DOHH2 (cell line): Measurements from ENCODE around the gene TENT5A.
"Not testable (repeated sequence)": the region's sequence is repeated elsewhere in the genome, so short reads cannot be mapped to it uniquely, and the experiment has no call there.

Source experiments
- H3F3A ChIP-seq: fragments of 200-600 bp; sonication (generic), shearing (Covaris generic); 2 replicates; pipeline ENCODE4 v1.6.0; 2016; ENCODE audit warnings: antibody characterized with exemption, mild to moderate bottlenecking; ENCODE audit not compliant: control insufficient read depth, insufficient read depth
- H3K27ac ChIP-seq: fragments of 200-600 bp; sonication (generic); 2 replicates; pipeline ENCODE4 v1.5.1; 2014; ENCODE audit warnings: low read depth, mild to moderate bottlenecking, low read length, moderate library complexity
- H3K27me3 ChIP-seq: fragments of 200-600 bp; sonication (generic); 2 replicates; pipeline ENCODE4 v1.6.1; 2014; ENCODE audit warnings: mild to moderate bottlenecking, low read length, mixed read lengths; ENCODE audit not compliant: control insufficient read depth
- H3K36me3 ChIP-seq: fragments of 200-600 bp; sonication (generic); 2 replicates; pipeline ENCODE4 v1.6.1; 2014; ENCODE audit warnings: mild to moderate bottlenecking, low read length, moderate library complexity, mixed read lengths; ENCODE audit not compliant: control insufficient read depth
- H3K4me1 ChIP-seq: fragments of 200-600 bp; sonication (generic); 2 replicates; pipeline ENCODE4 v1.6.1; 2014; ENCODE audit warnings: mild to moderate bottlenecking, low read length, mixed read lengths; ENCODE audit not compliant: control insufficient read depth
- H3K4me2 ChIP-seq: fragments of 200-600 bp; sonication (generic); 2 replicates; pipeline ENCODE4 v1.6.0; 2014; ENCODE audit warnings: mild to moderate bottlenecking, low read length, moderate library complexity
- H3K4me3 ChIP-seq: fragments of 200-600 bp; sonication (generic); 2 replicates; pipeline ENCODE4 v1.5.1; 2014; ENCODE audit warnings: mild to moderate bottlenecking, low read length, mixed read lengths
- H3K79me2 ChIP-seq: fragments of 200-600 bp; sonication (generic); 2 replicates; pipeline ENCODE4 v1.6.1; 2014; ENCODE audit warnings: mild to moderate bottlenecking, low read length, mixed read lengths; ENCODE audit not compliant: control insufficient read depth
- H3K9me2 ChIP-seq: fragments of 200-600 bp; sonication (generic); replicated peaks from 2 replicates; pipeline ENCODE4 v1.6.1; 2014; ENCODE audit warnings: mild to moderate bottlenecking, low read length, mixed read lengths; ENCODE audit not compliant: control insufficient read depth
- H3K9me3 ChIP-seq: fragments of 200-600 bp; sonication (generic); 2 replicates; pipeline ENCODE4 v1.6.1; 2014; ENCODE audit warnings: antibody characterized with exemption, low read length, mixed read lengths; ENCODE audit not compliant: control insufficient read depth, insufficient read depth
- H4K20me1 ChIP-seq: fragments of 200-600 bp; sonication (generic); 2 replicates; pipeline ENCODE4 v1.6.0; 2014; ENCODE audit warnings: low read depth, mild to moderate bottlenecking, antibody characterized with exemption, low read length, moderate library complexity; ENCODE audit not compliant: control insufficient read depth, insufficient read depth
- EZH2phosphoT487 ChIP-seq: fragments of 200-600 bp; sonication (generic); IDR thresholded peaks from 2 replicates; pipeline ENCODE4 v1.6.1; 2017; ENCODE audit warnings: borderline replicate concordance, mild to moderate bottlenecking, antibody characterized with exemption, low read length, moderate library complexity, mixed read lengths
- TF ChIP-seq, protein P1 (sequence below): fragments of 200-600 bp; sonication (generic); IDR thresholded peaks from one replicate; pipeline ENCODE4 v1.5.1; 2014; ENCODE audit warnings: antibody characterized with exemption, mild to moderate bottlenecking, low read depth, low read length; ENCODE audit not compliant: poor library complexity, severe bottlenecking

Gene TENT5A

DNA sequence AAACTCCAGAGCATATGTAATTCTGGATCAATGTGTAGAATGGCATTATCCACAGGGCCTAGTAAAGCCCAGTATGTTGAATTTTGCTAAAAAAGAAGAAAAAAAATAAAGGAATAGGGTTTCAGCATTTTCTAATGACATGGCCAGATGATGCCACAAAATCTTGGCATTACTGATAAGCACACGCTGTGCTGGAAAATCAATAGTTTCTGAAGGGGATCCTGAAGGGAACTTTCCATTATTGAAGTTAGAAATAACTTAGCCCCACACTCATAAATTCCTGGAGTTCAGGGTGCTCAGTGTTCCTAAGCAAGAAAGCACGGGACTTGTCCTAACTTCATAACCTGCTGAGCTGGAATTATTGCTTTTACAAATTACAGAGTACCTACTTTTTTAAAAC lies 10.8 kb downstream of the TENT5A start:
- no peaks in the 10 kb centered on the region for H3K27me3 ChIP-seq
- H3K4me1 ChIP-seq = no peaks in the 10 kb centered on the region
- H3K9me3 ChIP-seq = no peaks in the 10 kb centered on the region
- no peak overlapping the region for H3K27ac ChIP-seq
- TF ChIP-seq, protein P1, sequence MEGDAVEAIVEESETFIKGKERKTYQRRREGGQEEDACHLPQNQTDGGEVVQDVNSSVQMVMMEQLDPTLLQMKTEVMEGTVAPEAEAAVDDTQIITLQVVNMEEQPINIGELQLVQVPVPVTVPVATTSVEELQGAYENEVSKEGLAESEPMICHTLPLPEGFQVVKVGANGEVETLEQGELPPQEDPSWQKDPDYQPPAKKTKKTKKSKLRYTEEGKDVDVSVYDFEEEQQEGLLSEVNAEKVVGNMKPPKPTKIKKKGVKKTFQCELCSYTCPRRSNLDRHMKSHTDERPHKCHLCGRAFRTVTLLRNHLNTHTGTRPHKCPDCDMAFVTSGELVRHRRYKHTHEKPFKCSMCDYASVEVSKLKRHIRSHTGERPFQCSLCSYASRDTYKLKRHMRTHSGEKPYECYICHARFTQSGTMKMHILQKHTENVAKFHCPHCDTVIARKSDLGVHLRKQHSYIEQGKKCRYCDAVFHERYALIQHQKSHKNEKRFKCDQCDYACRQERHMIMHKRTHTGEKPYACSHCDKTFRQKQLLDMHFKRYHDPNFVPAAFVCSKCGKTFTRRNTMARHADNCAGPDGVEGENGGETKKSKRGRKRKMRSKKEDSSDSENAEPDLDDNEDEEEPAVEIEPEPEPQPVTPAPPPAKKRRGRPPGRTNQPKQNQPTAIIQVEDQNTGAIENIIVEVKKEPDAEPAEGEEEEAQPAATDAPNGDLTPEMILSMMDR = no peak
- no peak for TF ChIP-seq EZH2phosphoT487
- H3F3A ChIP-seq = no peaks in the 10 kb centered on the region
- H3K4me2 ChIP-seq = no peak overlapping the region
- H3K4me3 ChIP-seq = no peak overlapping the region
- no peaks in the 10 kb centered on the region for H4K20me1 ChIP-seq
- no peaks in the 10 kb centered on the region for H3K79me2 ChIP-seq
- no peaks in the 10 kb centered on the region for H3K36me3 ChIP-seq
- no peaks in the 10 kb centered on the region for H3K9me2 ChIP-seq

GRCh38 chr6:81740591-81740990 lies 11.9 kb downstream of the TENT5A start:
- not testable (repeated sequence) for H3F3A ChIP-seq, H3K9me2 ChIP-seq, H4K20me1 ChIP-seq, H3K4me2 ChIP-seq, H3K4me3 ChIP-seq, H3K36me3 ChIP-seq, H3K4me1 ChIP-seq, H3K27ac ChIP-seq, H3K27me3 ChIP-seq, H3K79me2 ChIP-seq, H3K9me3 ChIP-seq

GRCh38 chr6:81739230-81740195 lies 13.0 kb downstream of the TENT5A start:
- TF ChIP-seq, protein P1 = no peak
- no peak for TF ChIP-seq EZH2phosphoT487
- H3K4me2 ChIP-seq = no peak overlapping the region
- no peaks in the 10 kb centered on the region for H3K27me3 ChIP-seq

DNA sequence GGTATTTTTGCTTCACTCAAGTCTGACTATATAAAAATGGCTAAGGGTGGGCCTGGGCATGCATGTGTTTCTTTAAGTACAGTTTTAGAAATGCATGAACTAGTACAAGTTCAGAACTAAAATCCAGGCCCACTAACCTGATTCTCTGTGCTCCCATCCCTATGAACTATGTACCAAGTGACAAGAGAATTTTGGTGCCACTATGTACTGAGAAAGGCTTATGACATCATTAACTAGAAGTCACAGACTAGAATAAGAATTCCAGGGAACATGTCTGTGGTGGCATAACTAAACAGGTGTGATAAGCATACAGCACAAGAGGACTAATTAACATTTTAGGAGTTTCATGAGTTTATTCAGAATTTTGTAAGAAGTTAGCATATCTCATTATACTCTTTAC lies 16.1 kb downstream of the TENT5A start:
- no peaks in the 10 kb centered on the region for H4K20me1 ChIP-seq
- no peaks in the 10 kb centered on the region for H3K79me2 ChIP-seq
- H3K4me2 ChIP-seq = no peak overlapping the region
- H3K9me2 ChIP-seq = no peaks in the 10 kb centered on the region
- no peak overlapping the region for H3K4me3 ChIP-seq
- no peak overlapping the region for H3K27ac ChIP-seq
- no peaks in the 10 kb centered on the region for H3K36me3 ChIP-seq
- TF ChIP-seq EZH2phosphoT487 = no peak
- TF ChIP-seq, protein P1 = no peak
- H3F3A ChIP-seq = no peaks in the 10 kb centered on the region
- no peaks in the 10 kb centered on the region for H3K4me1 ChIP-seq
- H3K27me3 ChIP-seq = no peaks in the 10 kb centered on the region
- H3K9me3 ChIP-seq = no peaks in the 10 kb centered on the region

More at GRCh38 chr6:81739230-81740195, 13.0 kb downstream of the TENT5A start:
- H3K27ac ChIP-seq = no peak overlapping the region
- no peaks in the 10 kb centered on the region for H3K4me1 ChIP-seq
- no peak overlapping the region for H3K4me3 ChIP-seq
- no peaks in the 10 kb centered on the region for H3K36me3 ChIP-seq
- H4K20me1 ChIP-seq = no peaks in the 10 kb centered on the region
- no peaks in the 10 kb centered on the region for H3F3A ChIP-seq
- H3K9me3 ChIP-seq = no peaks in the 10 kb centered on the region
- H3K79me2 ChIP-seq = no peaks in the 10 kb centered on the region
- H3K9me2 ChIP-seq = no peaks in the 10 kb centered on the region
